HG03378 (cell line): Measurements from ENCODE around the gene SLC2A5.
"Not testable (repeated sequence)": the region's sequence is repeated elsewhere in the genome, so short reads cannot be mapped to it uniquely, and the experiment has no call there.

Source experiments
- ATAC-seq: cut with Tn5 transposase; IDR thresholded peaks from one replicate; pipeline ENCODE4 v1.9.1; 2021; ENCODE audit warnings: mild to moderate bottlenecking, moderate library complexity; ENCODE audit not compliant: unreplicated experiment

Gene SLC2A5

DNA sequence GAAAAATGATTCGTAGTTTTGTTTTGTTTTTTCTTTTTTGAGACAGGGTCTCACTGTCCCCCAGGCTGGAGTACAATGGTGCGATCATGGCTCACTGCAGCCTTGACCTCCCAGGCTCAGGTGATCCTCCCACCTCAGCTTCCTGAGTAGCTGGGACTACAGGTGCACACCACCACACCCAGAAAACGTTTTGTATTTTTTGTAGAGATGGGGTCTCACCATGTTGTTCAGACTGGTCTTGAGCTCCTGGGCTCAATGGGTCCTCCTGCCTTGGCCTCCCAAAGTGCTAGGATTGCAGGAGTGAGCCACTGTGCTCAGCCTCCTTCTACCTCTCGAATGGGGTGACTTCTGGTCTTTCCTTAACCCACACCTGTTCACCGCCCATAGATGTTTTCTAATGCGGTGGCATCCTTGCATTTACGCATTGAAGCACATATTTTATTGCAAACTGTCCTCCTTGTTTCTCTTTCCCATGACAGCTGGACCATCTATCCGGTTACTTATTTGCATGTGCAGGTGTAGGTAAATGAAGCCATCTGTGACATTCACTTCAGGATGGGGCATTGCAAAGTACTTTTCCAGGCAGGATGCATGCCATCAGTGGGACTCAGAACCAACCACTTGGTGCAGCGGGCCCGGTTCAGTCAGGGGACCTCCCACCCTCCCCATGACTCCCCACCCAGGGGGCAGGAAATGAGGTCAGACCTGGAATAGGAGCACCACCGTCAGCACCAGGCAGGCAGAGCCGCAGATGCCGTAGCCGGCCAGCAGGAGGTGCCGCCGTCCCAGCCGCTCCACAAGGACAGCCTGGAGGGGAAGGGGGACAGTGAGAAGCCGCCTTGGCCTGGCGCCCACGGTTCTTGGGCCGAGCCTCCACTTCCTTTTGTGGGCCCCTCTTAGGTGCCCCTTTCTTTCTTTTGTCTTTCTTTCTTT is 59.7 kb downstream of the SLC2A5 start:
- no peak for ATAC-seq

DNA sequence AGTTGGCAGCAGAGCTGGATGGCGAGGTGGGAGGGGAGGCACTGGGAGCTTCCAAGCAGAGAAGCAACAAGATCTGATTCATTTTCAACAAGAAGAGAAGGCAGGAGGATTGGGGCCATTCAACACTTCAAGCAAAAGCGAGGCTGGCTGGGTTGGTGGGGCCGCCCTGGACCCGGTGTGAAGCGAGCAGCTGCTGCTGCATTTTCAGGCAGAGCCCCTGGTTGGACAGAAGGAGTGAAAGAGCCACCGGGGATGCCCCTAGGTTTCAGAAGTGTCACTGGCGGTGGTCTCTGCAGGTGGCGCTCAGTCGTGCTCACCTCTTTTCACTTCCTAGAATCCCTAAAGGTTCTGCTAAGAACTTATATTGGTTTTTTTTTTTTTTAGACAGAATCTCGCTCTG is 61.2 kb downstream of the SLC2A5 start:
- no peak for ATAC-seq

DNA sequence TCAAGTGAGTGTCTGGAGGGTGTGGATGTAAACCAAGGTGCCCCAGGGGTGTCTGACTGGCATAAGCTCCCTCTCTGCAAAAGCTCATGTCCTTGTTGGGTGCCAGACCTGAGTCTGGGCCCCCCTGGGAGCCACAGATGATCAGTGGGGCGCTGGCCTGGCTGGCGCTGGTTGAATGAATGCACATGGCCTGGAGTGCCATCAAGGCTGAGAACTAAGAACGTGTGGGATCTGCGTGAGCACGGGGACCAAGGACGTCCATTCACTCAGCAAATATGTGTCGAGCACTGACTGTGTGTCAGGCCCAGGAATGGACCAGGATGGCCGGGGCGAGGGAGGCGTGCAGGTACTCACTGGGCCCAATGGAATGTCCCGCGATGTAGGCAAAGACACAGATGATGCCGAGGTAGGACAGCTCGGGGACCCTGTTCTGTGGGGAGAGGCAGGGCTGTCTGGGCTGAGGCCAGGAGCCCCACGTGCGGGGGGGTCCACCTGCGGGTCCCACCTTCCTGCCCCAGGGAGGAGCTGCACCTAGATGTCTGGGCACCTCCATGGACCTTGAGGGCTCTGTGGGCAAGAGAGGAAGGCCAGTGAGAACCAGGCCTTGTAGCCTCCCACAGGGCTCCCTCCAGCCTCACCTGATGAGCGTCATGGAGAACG is 62.3 kb downstream of the SLC2A5 start:
- no peak for ATAC-seq

DNA sequence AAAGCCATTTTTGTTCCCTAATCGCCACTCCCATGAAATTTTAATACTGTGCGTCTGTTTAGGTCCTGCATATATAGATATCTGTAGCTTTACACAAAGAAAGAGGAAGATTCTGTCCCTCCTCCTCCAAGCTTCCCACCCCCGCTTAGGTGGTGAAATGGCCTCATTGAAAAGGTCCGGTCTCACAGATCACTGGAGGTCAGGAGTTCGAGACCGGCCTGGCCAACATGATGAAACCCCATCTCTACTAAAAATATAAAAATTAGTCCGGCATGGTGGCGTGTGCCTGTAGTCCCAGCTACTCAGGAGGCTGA is 64.1 kb downstream of the SLC2A5 start:
- no peak for ATAC-seq

DNA sequence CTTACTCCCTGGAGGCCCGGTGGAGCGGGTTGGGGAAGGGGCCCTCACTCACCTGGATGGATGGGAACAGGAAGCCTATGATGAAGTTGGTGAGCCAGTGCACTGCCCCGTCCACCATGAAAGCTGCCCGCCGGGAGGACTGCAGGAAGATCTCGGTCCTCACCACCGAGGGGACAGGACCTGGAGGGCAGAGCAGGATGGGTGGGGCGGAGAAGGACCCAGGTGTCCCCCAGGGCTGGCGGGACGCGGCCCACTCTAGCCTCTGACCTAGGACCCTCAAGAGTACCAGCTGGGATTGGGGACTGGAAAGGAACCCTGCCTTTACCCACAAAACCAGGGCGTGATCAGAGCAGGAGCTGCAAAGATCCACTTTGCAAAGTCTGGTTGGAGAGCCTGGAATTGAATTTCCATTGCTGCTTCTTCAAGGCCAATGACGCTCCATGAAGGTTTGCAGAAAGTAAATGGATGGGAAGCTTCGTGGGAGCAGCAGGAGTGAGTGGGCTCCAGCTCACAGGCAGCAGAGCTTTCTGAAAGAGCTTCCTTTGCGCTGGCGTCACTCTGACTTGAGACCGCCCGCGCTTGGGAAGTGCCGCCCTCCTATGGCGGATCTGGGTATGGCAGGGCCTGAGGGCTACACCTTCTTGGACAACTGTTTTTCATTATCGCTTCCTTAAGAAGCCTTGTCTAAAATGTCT is 64.6 kb downstream of the SLC2A5 start:
- no peak for ATAC-seq

DNA sequence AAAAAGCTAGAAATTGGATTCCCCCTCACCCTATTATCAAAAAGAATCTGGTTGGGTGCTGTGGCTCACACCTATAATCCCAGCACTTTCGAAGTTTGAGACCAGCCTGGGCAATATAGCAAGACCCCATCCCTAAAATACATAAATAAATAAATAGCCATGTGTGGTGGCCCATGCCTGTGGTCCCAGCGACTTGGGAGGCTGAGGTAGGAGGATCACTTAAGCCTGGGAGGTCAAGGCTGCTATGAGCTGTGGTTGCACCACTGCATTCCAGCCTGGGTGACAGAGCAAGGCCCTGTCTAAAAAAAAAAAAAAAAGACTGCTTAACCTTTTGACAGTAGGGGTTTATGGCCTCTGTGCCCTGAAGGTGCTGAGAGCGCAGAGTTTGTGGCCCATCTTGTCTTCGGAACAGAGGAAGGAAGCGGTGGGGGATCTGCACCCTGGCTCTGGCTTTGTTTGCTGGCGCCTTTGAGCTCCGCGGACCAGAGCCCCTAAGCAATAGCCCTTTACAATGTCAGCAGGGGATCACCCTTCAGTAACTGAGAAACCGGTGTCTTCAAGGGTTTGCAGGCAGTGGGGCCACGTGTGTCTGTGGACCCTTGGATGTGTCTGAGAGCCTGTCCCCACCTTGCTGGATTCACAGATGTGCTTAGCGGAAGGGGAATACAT is 65.3 kb downstream of the SLC2A5 start:
- no peak for ATAC-seq

DNA sequence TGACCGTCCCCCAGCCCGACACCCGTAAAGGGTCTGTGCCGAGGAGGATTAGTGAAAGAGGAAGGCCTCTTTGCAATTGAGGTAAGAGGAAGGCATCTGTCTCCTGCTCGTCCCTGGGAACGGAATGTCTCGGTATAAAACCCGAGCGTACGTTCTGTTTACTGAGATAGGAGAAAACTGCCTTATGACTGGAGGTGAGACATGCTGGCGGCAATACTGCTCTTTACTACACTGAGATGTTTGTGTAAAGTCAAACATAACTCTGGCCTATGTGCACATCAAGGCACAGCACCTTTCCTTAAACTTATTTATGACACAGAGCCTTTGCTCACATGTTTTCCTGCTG is 67.2 kb downstream of the SLC2A5 start:
- not testable (repeated sequence) for ATAC-seq

DNA sequence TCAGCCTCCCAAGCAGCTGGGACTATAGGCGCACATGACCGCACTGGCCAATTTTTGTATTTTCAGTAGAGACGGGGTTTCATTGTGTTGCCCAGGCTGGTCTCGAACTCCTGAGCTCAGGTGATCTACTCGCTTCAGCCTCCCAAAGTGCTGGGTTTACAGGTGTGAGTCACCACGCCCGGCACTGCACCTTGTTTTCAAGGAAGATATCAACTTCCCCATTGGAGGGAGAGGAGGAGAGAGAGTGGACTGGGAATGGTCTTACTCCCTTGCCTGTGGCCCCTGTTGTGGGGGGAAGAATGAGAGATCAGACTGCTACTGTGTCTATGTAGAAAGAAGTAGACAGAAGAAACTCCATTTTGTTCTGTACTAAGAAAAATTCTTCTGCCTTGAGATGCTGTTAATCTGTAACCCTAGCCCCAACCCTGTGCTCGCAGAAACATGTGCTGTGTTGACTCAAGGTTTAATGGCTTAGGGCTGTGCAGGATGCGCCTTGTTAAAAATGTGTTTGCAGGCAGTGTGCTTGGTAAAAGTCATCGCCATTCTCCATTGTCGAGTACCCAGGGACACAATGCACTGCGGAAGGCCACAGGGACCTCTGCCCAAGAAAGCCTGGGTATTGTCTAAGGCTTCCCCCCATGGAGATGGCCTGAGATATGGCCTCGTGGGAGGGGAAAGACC is 67.8 kb downstream of the SLC2A5 start:
- ATAC-seq, result not testable (repeated sequence)

DNA sequence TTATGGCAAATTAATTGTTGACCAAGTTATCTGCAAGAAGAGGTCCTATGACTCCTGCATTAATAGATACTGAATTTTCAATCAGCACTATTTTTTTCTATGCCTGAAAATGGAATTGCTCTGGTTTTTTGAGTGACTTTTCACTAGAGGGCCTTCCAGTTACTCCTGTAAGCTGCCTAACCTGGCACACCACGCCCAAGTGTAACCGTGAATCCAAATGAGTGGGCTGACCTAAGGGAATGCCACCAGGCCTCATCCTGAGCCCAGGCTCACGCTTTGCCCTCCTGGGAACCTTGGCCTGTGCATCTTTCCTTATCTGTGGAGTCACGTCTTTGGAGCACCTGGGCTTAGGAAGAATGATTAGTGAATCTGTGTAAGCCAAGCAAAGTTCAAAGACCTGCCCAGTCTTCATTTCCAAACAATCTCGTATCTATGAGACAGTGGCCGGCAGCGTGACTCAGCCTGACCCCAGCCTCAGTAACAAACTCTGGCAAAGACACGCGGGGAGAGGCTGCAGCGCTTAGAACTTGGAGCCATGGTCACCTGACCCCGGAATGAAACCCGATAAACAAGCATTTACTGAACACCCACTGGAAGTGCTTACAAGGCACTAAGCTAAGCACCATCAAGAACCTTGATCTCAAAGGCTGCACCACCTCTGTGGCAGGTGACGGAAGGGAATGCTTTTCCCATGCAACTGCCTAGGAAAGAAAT is 75.3 kb downstream of the SLC2A5 start:
- not testable (repeated sequence) for ATAC-seq

DNA sequence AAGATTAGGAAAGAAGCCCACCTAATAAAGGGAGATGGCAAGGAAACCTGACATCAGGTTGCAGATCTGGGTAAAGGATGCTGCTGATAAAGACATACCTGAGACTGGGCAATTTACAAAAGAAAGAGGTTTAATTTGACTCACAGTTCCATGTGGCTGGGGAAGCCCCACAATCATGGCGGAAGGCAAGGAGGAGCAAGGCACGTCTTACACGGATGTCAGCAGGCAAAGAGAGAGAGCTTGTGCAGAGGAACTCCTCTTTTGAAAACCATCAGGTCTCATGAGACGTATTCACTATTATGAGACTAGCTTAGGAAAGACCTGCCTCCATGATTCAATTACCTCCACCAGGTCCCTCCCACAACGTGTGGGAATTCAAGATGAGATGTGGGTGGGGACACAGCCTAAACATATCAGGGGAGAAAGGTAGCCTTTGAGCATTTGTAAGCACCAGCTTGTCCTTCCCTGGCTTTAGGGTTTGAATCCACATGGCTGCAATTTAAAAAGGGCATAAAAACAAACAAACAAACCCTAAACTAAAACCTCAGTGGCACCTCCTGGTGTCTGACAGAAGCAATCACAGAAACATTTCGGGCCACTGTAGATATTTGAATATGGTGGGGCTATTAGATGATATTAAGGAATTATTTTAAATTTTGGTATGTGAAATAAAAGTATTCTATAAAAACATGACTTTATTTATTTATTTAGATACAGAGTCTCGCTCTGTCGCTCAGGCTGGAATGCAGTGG is 76.3 kb downstream of the SLC2A5 start:
- no peak for ATAC-seq

DNA sequence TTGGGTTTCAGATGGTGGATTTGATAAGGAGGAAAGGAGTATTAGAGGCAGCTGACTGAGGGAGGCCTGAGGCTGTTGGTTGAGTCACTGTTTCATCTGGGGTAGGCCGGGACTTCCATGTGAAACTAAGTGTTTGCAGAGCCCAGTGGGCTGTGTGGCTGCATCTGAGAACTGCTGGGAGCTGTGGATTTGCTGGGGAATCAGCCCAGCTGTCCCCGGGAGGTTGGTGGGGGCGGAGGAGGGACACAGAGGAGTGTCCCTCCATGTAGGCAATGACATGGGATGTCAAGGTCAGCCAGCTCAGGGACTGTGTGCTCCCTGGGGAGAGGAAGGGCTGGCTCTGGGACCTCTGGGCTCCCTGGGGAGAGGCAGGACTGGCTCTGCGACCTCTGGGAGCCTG is 79.6 kb downstream of the SLC2A5 start:
- no peak for ATAC-seq

DNA sequence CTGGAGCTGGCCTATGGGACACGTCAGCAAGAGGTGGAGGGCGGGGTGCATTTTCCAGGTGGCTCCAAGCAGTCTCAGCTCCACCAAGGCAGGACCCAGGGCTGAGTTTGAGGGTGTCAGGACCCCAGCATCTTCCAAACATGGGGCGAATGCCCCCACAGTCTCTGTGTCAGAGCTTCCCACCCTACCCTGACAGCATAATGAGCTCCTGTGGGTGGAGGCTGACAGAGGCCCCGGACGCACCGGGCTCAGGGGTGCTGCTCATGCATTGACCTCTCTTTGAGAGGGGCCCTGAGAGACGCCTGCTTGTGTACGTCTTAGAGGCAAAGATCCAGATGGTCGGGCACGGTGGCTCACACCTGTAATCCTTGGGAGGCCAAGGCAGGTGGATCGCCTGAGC is 80.4 kb downstream of the SLC2A5 start:
- no peak for ATAC-seq

DNA sequence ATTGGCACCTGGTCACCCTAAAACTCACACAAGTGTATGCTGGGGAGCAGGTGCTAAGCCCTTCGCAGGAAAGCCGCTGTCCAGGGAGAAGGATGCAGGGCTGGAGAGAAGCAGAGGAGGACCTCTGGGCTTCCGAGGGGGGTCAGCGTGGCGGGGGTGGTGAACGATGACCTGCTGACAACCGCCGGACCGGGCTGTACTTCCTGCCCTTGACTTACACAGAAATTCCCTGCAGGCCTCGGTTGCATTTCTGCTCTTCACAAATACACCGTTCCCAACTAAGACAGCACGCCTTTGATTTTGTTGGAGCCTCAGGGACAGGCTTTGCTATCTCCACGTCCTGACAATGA is 80.8 kb downstream of the SLC2A5 start:
- no peak for ATAC-seq

DNA sequence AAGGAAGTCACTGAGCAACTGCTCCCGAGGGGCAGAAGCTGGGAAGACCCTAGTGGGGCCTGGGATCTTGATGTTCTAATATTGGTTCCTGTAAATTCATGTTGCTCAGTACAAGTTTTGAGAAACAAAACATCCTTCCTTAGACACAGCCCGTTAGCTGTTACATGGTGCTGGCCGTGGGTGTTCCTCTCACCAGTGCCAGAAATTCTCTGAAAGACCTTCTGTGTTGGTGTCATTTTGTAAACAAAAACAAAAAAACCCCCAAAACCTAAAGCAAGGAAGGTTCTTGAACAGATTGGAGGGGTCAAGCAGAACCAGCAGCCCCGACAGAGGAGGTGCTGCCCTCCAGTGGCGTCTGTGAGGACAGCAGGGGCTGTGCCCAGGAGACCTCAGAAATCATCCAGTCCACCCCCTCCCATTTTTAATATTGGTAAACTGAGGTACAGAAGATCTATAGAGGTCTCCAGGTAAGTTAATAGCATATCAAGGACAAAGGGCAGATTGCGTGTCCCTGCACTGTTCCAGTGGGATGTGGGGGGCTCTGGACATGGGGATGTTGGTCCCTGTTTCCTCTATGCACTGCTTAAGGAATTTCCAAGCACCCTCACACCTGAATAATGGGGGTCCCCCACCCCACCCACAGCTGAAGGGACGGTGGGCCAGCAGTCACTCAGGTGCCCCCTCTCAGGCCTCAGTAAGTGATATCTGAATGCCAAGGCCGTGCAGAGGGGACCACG is 81.4 kb downstream of the SLC2A5 start:
- ATAC-seq, result no peak

DNA sequence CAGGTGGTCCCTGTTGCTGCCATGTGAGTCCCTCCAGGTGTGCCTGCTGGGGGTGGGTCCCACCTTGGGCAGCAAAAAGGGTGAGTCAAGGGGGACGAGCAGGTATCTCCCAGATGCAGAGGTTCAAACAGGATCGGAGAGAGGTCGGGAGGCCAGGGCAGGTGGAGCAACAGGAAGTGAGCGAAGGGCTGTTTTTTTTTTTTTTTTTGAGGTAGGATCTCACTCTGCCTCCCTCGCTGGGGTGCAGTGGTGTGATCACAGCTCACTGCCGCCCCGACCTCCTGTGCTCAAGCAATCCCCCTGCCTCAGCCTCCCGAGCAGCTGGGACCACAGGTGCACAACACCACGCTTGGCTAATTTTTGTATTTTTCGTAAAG is 82.6 kb downstream of the SLC2A5 start:
- no peak for ATAC-seq

DNA sequence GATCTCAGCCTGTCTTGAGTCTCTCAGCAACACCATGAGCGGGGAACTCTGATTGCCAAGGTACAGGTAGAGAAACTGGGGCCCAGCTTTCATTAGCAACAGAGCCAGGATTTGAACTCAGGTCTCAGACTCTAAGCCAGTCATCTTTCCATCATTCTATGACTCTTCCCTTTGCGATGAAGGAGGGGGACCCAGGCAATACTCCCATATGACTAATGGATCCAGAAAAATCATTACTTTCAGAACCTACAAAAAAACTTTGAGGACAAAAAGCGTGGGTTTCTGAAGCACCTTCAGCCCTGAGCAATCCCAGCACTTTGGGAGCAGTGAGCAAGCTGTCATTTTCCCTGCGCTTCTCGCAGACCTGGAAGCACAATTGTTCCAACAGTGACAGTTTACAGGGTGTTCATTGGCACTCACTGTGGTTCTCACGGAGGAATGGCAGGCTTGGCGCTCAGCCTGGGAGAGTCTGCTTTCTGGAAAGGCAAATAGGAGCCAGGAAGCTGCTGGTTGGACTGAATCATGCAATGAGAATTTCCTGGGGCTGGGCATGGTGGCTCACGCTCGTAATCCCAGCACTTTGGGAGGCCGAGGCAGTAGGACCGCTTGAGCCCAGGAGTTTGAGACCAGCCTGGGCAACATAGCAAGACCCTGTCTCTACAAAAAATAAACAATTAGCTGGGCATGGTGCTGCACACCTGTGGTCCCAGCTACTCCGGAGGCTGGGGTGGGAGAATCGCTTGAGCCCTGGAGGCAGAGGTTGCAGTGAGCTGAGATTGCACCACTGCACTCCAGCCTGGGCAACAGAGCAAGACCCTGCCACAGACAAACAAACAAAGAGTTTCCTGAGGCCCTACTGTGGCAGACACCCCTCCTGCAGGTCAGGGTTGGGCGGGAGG is 83.3 kb downstream of the SLC2A5 start:
- no peak for ATAC-seq
